Tibial nerve (tissue), 4 donors: ENCODE results near the gene SPTSSA. TPM values are rescaled to one million over a fixed set of nuclear protein-coding genes. Genes with fewer than 3 reads are reported as not detected.
A peak's percentile ranks its signal among the peaks of the same experiment; 100 is the strongest.

Experiments used
- DNase-seq, 2 donors: peaks; one replicate each; pipeline ENCODE4 v3.0.0-alpha.2; 2019; ENCODE audit warnings: low spot score in 2 of 2
- H3K27ac ChIP-seq, 4 donors: fragments of 200-600 bp; sonication (generic) in 3 of 4; one replicate each; pipeline ENCODE4 v1.5.1; 2017 to 2019; ENCODE audit warnings: mild to moderate bottlenecking in 1 of 4
- H3K27me3 ChIP-seq, 2 donors: fragments of 200-600 bp; sonication (generic) in 1 of 2; one replicate each; pipeline versions ENCODE4 v1.5.1 to v1.6.0; 2017 to 2019
- H3K36me3 ChIP-seq, 3 donors: fragments of 200-600 bp; sonication (generic); one replicate each; pipeline ENCODE4 v1.5.1; 2018 to 2019
- H3K4me1 ChIP-seq, 4 donors: fragments of 200-600 bp; sonication (generic) in 3 of 4; one replicate each; pipeline ENCODE4 v1.5.1; 2017 to 2019
- H3K4me3 ChIP-seq, 4 donors: fragments of 200-600 bp; sonication (generic) in 3 of 4; one replicate each; pipeline ENCODE4 v1.5.1; 2017 to 2019; ENCODE audit warnings: mild to moderate bottlenecking in 1 of 4, moderate library complexity in 1 of 4
- H3K9me3 ChIP-seq, 4 donors: fragments of 200-600 bp; sonication (generic) in 3 of 4; one replicate each; pipeline ENCODE4 v1.5.1; 2017 to 2019
- CTCF ChIP-seq, 5 experiments: fragments of 200-600 bp in 3 of 5; fragments of 450-650 bp in 2 of 5; sonication (generic) in 3 of 5; IDR thresholded peaks; one replicate each; pipeline ENCODE4 v1.5.1; 2016 to 2019; ENCODE audit warnings: antibody characterized with exemption in 5 of 5, mild to moderate bottlenecking in 3 of 5, moderate library complexity in 2 of 5
- EP300 ChIP-seq, 2 donors: sonication (generic); formaldehyde crosslinking; IDR thresholded peaks; one replicate each; pipeline ENCODE4 v1.6.1; 2017; ENCODE audit warnings: antibody characterized with exemption in 2 of 2, mild to moderate bottlenecking in 1 of 2
- POLR2A ChIP-seq, 2 donors: fragments of 450-650 bp; IDR thresholded peaks; one replicate each; pipeline ENCODE4 v1.6.1; 2017; ENCODE audit warnings: antibody characterized with exemption in 2 of 2, mild to moderate bottlenecking in 2 of 2, moderate library complexity in 2 of 2
- WGBS, 2 donors: methylation state at CpG; one replicate each; pipeline ENCODE4 v1.1.5; 2018; 5-methylcytosine and 5-hydroxymethylcytosine counted together
- total RNA-seq, 4 donors: library from RNA; depleted of rRNA; stranded (reverse); fragments of >200 nt; gene quantifications; one replicate each; pipeline ENCODE4 v1.1.0, GENCODE V29; 2016

Gene SPTSSA
- total RNA-seq, 4 donors from 2014 or later: 13.7 to 28.8 (median 19.6) TPM

- TF ChIP-seq EP300 (IDR thresholded peaks at IDR 0.05): no peak
- TF ChIP-seq POLR2A (IDR thresholded peaks at IDR 0.05): no peak
- no peak for TF ChIP-seq CTCF (IDR thresholded peaks at IDR 0.05)
- 19 to 27% methylated on average over 2 of the region's 2 CpGs for WGBS, 2 donors
- Histone ChIP-seq H3K36me3 (peaks cover 0 to 9% (median 0%) of the 10 kb centered on the region in 3 donors), H3K4me3 (peak overlapping the region in 3 of 4 donors; percentile 57 to 88 (median 59)), H3K9me3 (no peaks in the 10 kb centered on the region), H3K27ac (peak overlapping the region in 3 of 4 donors; percentile 91 to 97 (median 91)), H3K4me1 (peaks cover 0 to 28% (median 16%) of the 10 kb centered on the region in 4 donors), H3K27me3 (no peaks in the 10 kb centered on the region)
- no peak for DNase-seq
Observed at GRCh38 chr14:34460841-34461240, 1.2 kb downstream of the SPTSSA start.

DNA sequence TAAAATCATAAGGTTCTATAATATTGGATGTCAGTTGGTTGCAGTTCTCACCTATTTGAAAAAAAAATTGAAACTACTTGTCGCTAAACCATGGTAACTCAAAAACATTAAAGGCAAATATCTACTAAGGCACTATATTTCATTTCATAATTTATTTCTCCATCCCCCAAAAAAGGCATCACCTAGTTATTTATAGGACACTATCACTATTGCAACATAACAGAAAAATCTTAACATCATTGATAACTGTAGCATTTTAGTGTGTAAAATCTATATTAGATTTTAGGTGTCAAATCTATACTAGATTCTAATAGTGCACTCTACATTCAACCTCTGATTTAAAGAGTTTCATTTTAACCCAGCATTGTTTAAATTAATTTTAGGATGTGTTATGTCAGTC lies 1.7 kb downstream of the SPTSSA start:
- Histone ChIP-seq H3K4me3 (no peak overlapping the region), H3K9me3 (no peaks in the 10 kb centered on the region), H3K4me1 (peaks cover 0 to 28% (median 16%) of the 10 kb centered on the region in 4 donors), H3K27ac (no peak overlapping the region), H3K27me3 (no peaks in the 10 kb centered on the region), H3K36me3 (peaks cover 0 to 14% (median 0%) of the 10 kb centered on the region in 3 donors)
- WGBS, 2 donors: 90 to 93% methylated on average over 1 of the region's 1 CpG
- TF ChIP-seq EP300 (IDR thresholded peaks at IDR 0.05) (no peak), CTCF (IDR thresholded peaks at IDR 0.05) (no peak)
- DNase-seq: no peak

GRCh38 chr14:34457186-34457585 lies 4.9 kb downstream of the SPTSSA start:
- H3K4me3 ChIP-seq: no peak overlapping the region
- H3K27me3 ChIP-seq: no peaks in the 10 kb centered on the region
- peaks cover 0 to 27% (median 13%) of the 10 kb centered on the region in 4 donors for H3K4me1 ChIP-seq
- TF ChIP-seq CTCF (IDR thresholded peaks at IDR 0.05) (no peak), EP300 (IDR thresholded peaks at IDR 0.05) (no peak), POLR2A (IDR thresholded peaks at IDR 0.05) (no peak)
- no peaks in the 10 kb centered on the region for H3K9me3 ChIP-seq
- no peak for DNase-seq
- H3K36me3 ChIP-seq: peaks cover 0 to 26% (median 0%) of the 10 kb centered on the region in 3 donors
- no peak overlapping the region for H3K27ac ChIP-seq
- WGBS, 2 donors: 82 to 83% methylated on average over 3 of the region's 3 CpGs

- TF ChIP-seq POLR2A (IDR thresholded peaks at IDR 0.05) (no peak), EP300 (IDR thresholded peaks at IDR 0.05) (no peak), CTCF (IDR thresholded peaks at IDR 0.05) (no peak)
- no peak overlapping the region for H3K4me3 ChIP-seq
- H3K36me3 ChIP-seq: peaks cover 0 to 44% (median 0%) of the 10 kb centered on the region in 3 donors
- no peak for DNase-seq
- WGBS, 2 donors: 68 to 71% methylated on average over 2 of the region's 2 CpGs
- peaks cover 0 to 10% (median 0%) of the 10 kb centered on the region in 4 donors for H3K4me1 ChIP-seq
- no peak overlapping the region for H3K27ac ChIP-seq
- H3K9me3 ChIP-seq: no peaks in the 10 kb centered on the region
- H3K27me3 ChIP-seq: no peaks in the 10 kb centered on the region
Observed at GRCh38 chr14:34453226-34453625, 8.8 kb downstream of the SPTSSA start.

DNA sequence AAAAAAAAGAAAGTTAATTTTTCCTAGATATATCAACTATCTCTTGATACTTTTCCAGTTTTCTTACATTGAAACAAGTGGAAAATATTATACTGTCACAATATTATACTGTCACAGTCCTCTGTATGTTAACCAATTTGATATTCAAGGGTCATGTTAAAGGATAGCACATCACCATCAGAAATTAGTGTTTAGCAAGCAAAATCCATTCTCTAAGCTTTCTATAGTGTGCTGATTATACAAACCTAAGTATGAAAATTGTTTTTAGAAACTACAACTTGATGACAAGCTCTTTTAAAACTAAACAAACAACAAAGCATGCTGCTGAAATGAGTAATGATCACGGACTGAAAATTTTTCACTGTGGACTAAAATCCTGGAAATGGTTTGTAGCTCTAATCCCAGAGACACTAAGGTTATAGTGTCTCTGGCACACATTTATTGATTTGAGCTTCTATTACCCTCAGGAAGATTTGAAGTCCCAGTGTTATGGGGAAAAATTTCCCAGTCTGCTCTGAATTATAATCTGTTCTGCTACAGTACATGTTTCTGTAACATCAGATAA lies 9.7 kb downstream of the SPTSSA start:
- peaks cover 0 to 52% (median 0%) of the 10 kb centered on the region in 3 donors for H3K36me3 ChIP-seq
- H3K27ac ChIP-seq: no peak overlapping the region
- TF ChIP-seq EP300 (IDR thresholded peaks at IDR 0.05) (no peak), POLR2A (IDR thresholded peaks at IDR 0.05) (no peak), CTCF (IDR thresholded peaks at IDR 0.05) (no peak)

More for the DNA sequence above, 9.7 kb downstream of the SPTSSA start:
- Histone ChIP-seq H3K9me3 (no peaks in the 10 kb centered on the region), H3K4me3 (no peak overlapping the region), H3K27me3 (no peaks in the 10 kb centered on the region), H3K4me1 (peaks cover 0 to 10% (median 0%) of the 10 kb centered on the region in 4 donors)
- DNase-seq: no peak
- WGBS, 2 donors: 29 to 38% methylated on average over 1 of the region's 1 CpG
